ENCODE results near the gene CKAP2L. TPM values are rescaled to one million over a fixed set of nuclear protein-coding genes. Genes with fewer than 3 reads are reported as not detected.

CKAP2L gene
- total RNA-seq, 1 donor from 2014 or later: 2.5 TPM

GRCh38 chr2:112731479-112731878, 32.9 kb downstream of the CKAP2L start:
- Histone ChIP-seq H3K4me3 (ENCODE audit: low read depth, low read length) (no peak overlapping the region), H3K27me3 (ENCODE audit: control insufficient read depth, insufficient read depth, low read length) (no peaks in the 10 kb centered on the region), H3K36me3 (ENCODE audit: control insufficient read depth, insufficient read depth, low read length) (no peaks in the 10 kb centered on the region)
- no peak for DNase-seq (ENCODE audit: low read depth)
- TF ChIP-seq CTCF (IDR thresholded peaks at IDR 0.05; ENCODE audit: insufficient read depth, low read length, poor library complexity, severe bottlenecking): no peak

DNA sequence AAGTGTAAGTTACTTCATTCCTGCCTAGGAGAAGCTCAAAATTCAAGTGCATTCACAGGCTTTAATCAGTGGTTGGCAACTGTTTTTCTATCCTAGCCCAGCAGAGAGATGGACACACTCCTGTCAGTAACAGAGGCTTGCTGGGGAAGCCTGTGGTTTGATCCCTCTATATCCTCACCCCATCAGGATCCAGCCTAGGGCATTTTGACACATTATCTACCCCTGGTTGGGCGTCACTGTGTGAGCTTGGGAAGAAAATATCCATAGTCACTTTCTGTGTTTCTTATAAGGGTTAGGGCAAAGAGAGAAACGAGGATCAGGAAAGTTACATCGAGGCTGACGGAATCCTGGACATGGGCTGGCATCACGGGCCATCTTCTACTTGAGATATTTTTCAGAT, 33.6 kb downstream of the CKAP2L start:
- TF ChIP-seq CTCF (IDR thresholded peaks at IDR 0.05; ENCODE audit: insufficient read depth, low read length, poor library complexity, severe bottlenecking): no peak
- DNase-seq (ENCODE audit: low read depth): no peak

GRCh38 chr2:112730216-112730615, 34.2 kb downstream of the CKAP2L start:
- Histone ChIP-seq H3K4me3 (ENCODE audit: low read depth, low read length) (no peak overlapping the region), H3K36me3 (ENCODE audit: control insufficient read depth, insufficient read depth, low read length) (no peaks in the 10 kb centered on the region), H3K27me3 (ENCODE audit: control insufficient read depth, insufficient read depth, low read length) (no peaks in the 10 kb centered on the region)
- DNase-seq (ENCODE audit: low read depth): no peak
- no peak for TF ChIP-seq CTCF (IDR thresholded peaks at IDR 0.05; ENCODE audit: insufficient read depth, low read length, poor library complexity, severe bottlenecking)

More for the DNA sequence above, 33.6 kb downstream of the CKAP2L start:
- H3K4me3 ChIP-seq (ENCODE audit: low read depth, low read length): no peak overlapping the region
- no peaks in the 10 kb centered on the region for H3K27me3 ChIP-seq (ENCODE audit: control insufficient read depth, insufficient read depth, low read length)
- no peaks in the 10 kb centered on the region for H3K36me3 ChIP-seq (ENCODE audit: control insufficient read depth, insufficient read depth, low read length)

GRCh38 chr2:112728378-112729175, 35.8 kb downstream of the CKAP2L start:
- DNase-seq (ENCODE audit: low read depth): no peak
- H3K36me3 ChIP-seq (ENCODE audit: control insufficient read depth, insufficient read depth, low read length): no peaks in the 10 kb centered on the region
- no peak for TF ChIP-seq CTCF (IDR thresholded peaks at IDR 0.05; ENCODE audit: insufficient read depth, low read length, poor library complexity, severe bottlenecking)

GRCh38 chr2:112728029-112728362, 36.4 kb downstream of the CKAP2L start:
- Histone ChIP-seq H3K4me3 (ENCODE audit: low read depth, low read length) (no peak overlapping the region), H3K27me3 (ENCODE audit: control insufficient read depth, insufficient read depth, low read length) (no peaks in the 10 kb centered on the region), H3K36me3 (ENCODE audit: control insufficient read depth, insufficient read depth, low read length) (no peaks in the 10 kb centered on the region)
- TF ChIP-seq CTCF (IDR thresholded peaks at IDR 0.05; ENCODE audit: insufficient read depth, low read length, poor library complexity, severe bottlenecking): no peak
- no peak for DNase-seq (ENCODE audit: low read depth)

More at GRCh38 chr2:112728378-112729175, 35.8 kb downstream of the CKAP2L start:
- H3K27me3 ChIP-seq (ENCODE audit: control insufficient read depth, insufficient read depth, low read length): no peaks in the 10 kb centered on the region
- H3K4me3 ChIP-seq (ENCODE audit: low read depth, low read length): no peak overlapping the region
